Neural progenitor cell (in vitro differentiated cells): ENCODE data around the gene KLHL40.

Source experiments
- EZH2 ChIP-seq: fragments of 200-600 bp; sonication (generic); IDR thresholded peaks from 2 replicates; pipeline ENCODE4 v1.6.1; 2017; ENCODE audit warnings: antibody characterized with exemption, mild to moderate bottlenecking, moderate library complexity
- EZH2phosphoT487 ChIP-seq: fragments of 200-600 bp; sonication (generic); IDR thresholded peaks from 2 replicates; pipeline ENCODE4 v1.6.1; 2017; ENCODE audit warnings: antibody characterized with exemption
- TF ChIP-seq, protein P1 (sequence below): fragments of 200-600 bp; sonication (generic); IDR thresholded peaks from 2 replicates; pipeline ENCODE4 v1.5.1; 2017; ENCODE audit warnings: antibody characterized with exemption, mild to moderate bottlenecking

DNA sequence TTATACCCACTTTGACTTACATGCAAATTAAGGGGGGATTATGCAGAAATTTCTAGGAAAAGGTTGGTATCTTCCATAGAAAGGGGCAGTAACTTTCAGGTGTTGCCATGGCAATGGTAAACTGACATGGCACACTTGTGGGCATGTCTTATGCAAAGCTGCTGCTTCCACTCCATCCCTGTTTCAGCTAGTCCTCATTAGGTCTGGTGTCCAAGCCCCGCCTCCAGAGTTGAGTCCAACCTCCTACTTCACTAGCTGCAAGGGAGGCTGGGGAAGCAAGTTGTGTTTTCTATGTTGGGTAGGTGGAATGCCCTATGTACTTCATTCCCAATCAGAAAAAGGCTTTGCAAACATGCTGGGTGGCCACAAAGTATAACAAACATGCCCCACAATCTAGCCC lies 14.7 kb upstream of the KLHL40 start:
- TF ChIP-seq, protein P1, sequence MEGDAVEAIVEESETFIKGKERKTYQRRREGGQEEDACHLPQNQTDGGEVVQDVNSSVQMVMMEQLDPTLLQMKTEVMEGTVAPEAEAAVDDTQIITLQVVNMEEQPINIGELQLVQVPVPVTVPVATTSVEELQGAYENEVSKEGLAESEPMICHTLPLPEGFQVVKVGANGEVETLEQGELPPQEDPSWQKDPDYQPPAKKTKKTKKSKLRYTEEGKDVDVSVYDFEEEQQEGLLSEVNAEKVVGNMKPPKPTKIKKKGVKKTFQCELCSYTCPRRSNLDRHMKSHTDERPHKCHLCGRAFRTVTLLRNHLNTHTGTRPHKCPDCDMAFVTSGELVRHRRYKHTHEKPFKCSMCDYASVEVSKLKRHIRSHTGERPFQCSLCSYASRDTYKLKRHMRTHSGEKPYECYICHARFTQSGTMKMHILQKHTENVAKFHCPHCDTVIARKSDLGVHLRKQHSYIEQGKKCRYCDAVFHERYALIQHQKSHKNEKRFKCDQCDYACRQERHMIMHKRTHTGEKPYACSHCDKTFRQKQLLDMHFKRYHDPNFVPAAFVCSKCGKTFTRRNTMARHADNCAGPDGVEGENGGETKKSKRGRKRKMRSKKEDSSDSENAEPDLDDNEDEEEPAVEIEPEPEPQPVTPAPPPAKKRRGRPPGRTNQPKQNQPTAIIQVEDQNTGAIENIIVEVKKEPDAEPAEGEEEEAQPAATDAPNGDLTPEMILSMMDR = no peak
- TF ChIP-seq EZH2 = no peak
- no peak for TF ChIP-seq EZH2phosphoT487
